H9 (cell line): ENCODE results near the gene CSNK1G1. TPM values are rescaled to one million over a fixed set of nuclear protein-coding genes. Genes with fewer than 3 reads are reported as not detected.
"Not testable (repeated sequence)": the region's sequence is repeated elsewhere in the genome, so short reads cannot be mapped to it uniquely, and the experiment has no call there.

Experiments
- DNase-seq: peaks from one replicate; pipeline ENCODE4 v3.0.0-alpha.2; 2017
- H2AFZ ChIP-seq: one replicate; pipeline ENCODE4 v1.6.1; 2013; ENCODE audit warnings: mild to moderate bottlenecking, low read length, control low read depth, moderate library complexity
- H2AK5ac ChIP-seq: 2 replicates; pipeline ENCODE4 v1.6.1; 2013; ENCODE audit warnings: low read length, control low read depth, mixed read lengths; ENCODE audit not compliant: insufficient read length
- H2BK120ac ChIP-seq: one replicate; pipeline ENCODE4 v1.6.1; 2013; ENCODE audit warnings: low read depth, mild to moderate bottlenecking, low read length, control low read depth, inconsistent platforms; ENCODE audit not compliant: poor library complexity, severe bottlenecking
- H2BK12ac ChIP-seq: 2 replicates; pipeline ENCODE4 v1.6.1; 2013; ENCODE audit warnings: low read length, control low read depth, mixed read lengths, low read depth; ENCODE audit not compliant: insufficient read length
- H2BK15ac ChIP-seq: 2 replicates; pipeline ENCODE4 v1.6.1; 2013; ENCODE audit warnings: low read depth, low read length, control low read depth
- H2BK20ac ChIP-seq: one replicate; pipeline ENCODE4 v1.6.1; 2013; ENCODE audit warnings: low read depth, mild to moderate bottlenecking, low read length, control low read depth, inconsistent platforms; ENCODE audit not compliant: poor library complexity, severe bottlenecking
- H2BK5ac ChIP-seq: 2 replicates; pipeline ENCODE4 v1.6.1; 2013; ENCODE audit warnings: low read length, control low read depth, mixed read lengths; ENCODE audit not compliant: insufficient read length
- H3K14ac ChIP-seq: 2 replicates; pipeline ENCODE4 v1.6.1; 2013; ENCODE audit warnings: low read length, control low read depth; ENCODE audit not compliant: insufficient read depth
- H3K18ac ChIP-seq: 2 replicates; pipeline ENCODE4 v1.6.1; 2013; ENCODE audit warnings: low read depth, mild to moderate bottlenecking, mixed read lengths, low read length, control low read depth; ENCODE audit not compliant: insufficient read length
- H3K23ac ChIP-seq: 2 replicates; pipeline ENCODE4 v1.6.1; 2013; ENCODE audit warnings: low read length, control low read depth, mixed read lengths, low read depth; ENCODE audit not compliant: insufficient read length
- H3K23me2 ChIP-seq: 2 replicates; pipeline ENCODE4 v1.6.1; 2013; ENCODE audit warnings: low read depth, mild to moderate bottlenecking, mixed read lengths, low read length, control low read depth; ENCODE audit not compliant: insufficient read length, poor library complexity, severe bottlenecking
- H3K27ac ChIP-seq: 2 replicates; pipeline ENCODE4 v1.5.1; 2013; ENCODE audit warnings: low read length, control low read depth, mixed read lengths, low read depth; ENCODE audit not compliant: insufficient read length
- H3K27me3 ChIP-seq: 2 replicates; pipeline ENCODE4 v1.6.1; 2013; ENCODE audit warnings: low read length, control low read depth, inconsistent platforms; ENCODE audit not compliant: insufficient read depth
- H3K4ac ChIP-seq: 2 replicates; pipeline ENCODE4 v1.6.1; 2013; ENCODE audit warnings: low read depth, mild to moderate bottlenecking, control low read depth, inconsistent platforms, low read length, moderate library complexity
- H3K4me1 ChIP-seq: 2 replicates; pipeline ENCODE4 v1.6.1; 2013; ENCODE audit warnings: low read length, control low read depth, inconsistent platforms; ENCODE audit not compliant: insufficient read depth
- H3K4me2 ChIP-seq: 2 replicates; pipeline ENCODE4 v1.6.1; 2013; ENCODE audit warnings: low read length, control low read depth, mixed read lengths; ENCODE audit not compliant: insufficient read length, insufficient read depth
- H3K56ac ChIP-seq: 2 replicates; pipeline ENCODE4 v1.6.1; 2013; ENCODE audit warnings: low read depth, mild to moderate bottlenecking, mixed read lengths, low read length, control low read depth; ENCODE audit not compliant: insufficient read length
- H3K79me1 ChIP-seq: 2 replicates; pipeline ENCODE4 v1.6.1; 2013; ENCODE audit warnings: low read depth, mild to moderate bottlenecking, moderate library complexity, low read length, control low read depth, inconsistent platforms; ENCODE audit not compliant: insufficient read depth, poor library complexity, severe bottlenecking
- H3K79me2 ChIP-seq: 2 replicates; pipeline ENCODE4 v1.6.1; 2013; ENCODE audit warnings: low read length, control low read depth, inconsistent platforms; ENCODE audit not compliant: insufficient read depth
- H3K9ac ChIP-seq: 2 replicates; pipeline ENCODE4 v1.6.1; 2013; ENCODE audit warnings: low read length, control low read depth, mixed read lengths; ENCODE audit not compliant: insufficient read length; ENCODE audit errors: extremely low read depth
- H3K9me3 ChIP-seq: one replicate; pipeline ENCODE4 v1.6.1; 2013; ENCODE audit warnings: low read depth, low read length, inconsistent platforms; ENCODE audit not compliant: control insufficient read depth
- H3T11ph ChIP-seq: one replicate; pipeline ENCODE4 v1.6.1; 2013; ENCODE audit warnings: mild to moderate bottlenecking, low read length, control low read depth, inconsistent platforms
- H4K20me1 ChIP-seq: one replicate; pipeline ENCODE4 v1.6.1; 2013; ENCODE audit not compliant: control insufficient read depth, insufficient read length, insufficient read depth
- H4K5ac ChIP-seq: 2 replicates; pipeline ENCODE4 v1.6.1; 2013; ENCODE audit warnings: low read depth, mild to moderate bottlenecking, mixed read lengths, low read length, control low read depth; ENCODE audit not compliant: insufficient read length
- H4K8ac ChIP-seq: replicated peaks from 2 replicates; pipeline ENCODE4 v1.6.1; 2013; ENCODE audit warnings: low read length, control low read depth, mixed read lengths, low read depth; ENCODE audit not compliant: insufficient read length
- H4K91ac ChIP-seq: 2 replicates; pipeline ENCODE4 v1.6.1; 2013; ENCODE audit warnings: low read depth, mild to moderate bottlenecking, moderate library complexity, mixed read lengths, low read length, control low read depth; ENCODE audit not compliant: insufficient read length
- H3K27ac Mint-ChIP-seq, 3 experiments: 2 replicates in 2 of 3; 3 replicates in 1 of 3; pipeline ENCODE4 v1.8.0; 2020 to 2021; ENCODE audit warnings: mixed read lengths in 3 of 3, mild to moderate bottlenecking in 1 of 3, moderate library complexity in 1 of 3
- H3K27me3 Mint-ChIP-seq: 2 replicates; pipeline ENCODE4 v1.8.0; 2021; ENCODE audit warnings: low read depth, mild to moderate bottlenecking, moderate library complexity, mixed read lengths
- H3K36me3 Mint-ChIP-seq, 3 experiments: 2 replicates in 2 of 3; 3 replicates in 1 of 3; pipeline ENCODE4 v1.8.0; 2020 to 2021; ENCODE audit warnings: low read depth in 3 of 3, mixed read lengths in 3 of 3; ENCODE audit not compliant: insufficient read depth in 1 of 3
- H3K4me1 Mint-ChIP-seq, 2 experiments: 2 replicates each; pipeline ENCODE4 v1.8.0; 2020; ENCODE audit warnings: mixed read lengths in 2 of 2
- H3K4me3 Mint-ChIP-seq, 2 experiments: 2 replicates in 1 of 2; 3 replicates in 1 of 2; pipeline ENCODE4 v1.8.0; 2020 to 2021; ENCODE audit warnings: mild to moderate bottlenecking in 2 of 2, mixed read lengths in 2 of 2, moderate library complexity in 1 of 2
- H3K9me3 Mint-ChIP-seq, 2 experiments: 2 replicates in 1 of 2; 3 replicates in 1 of 2; pipeline ENCODE4 v1.8.0; 2020; ENCODE audit warnings: mild to moderate bottlenecking in 2 of 2, mixed read lengths in 2 of 2, moderate library complexity in 1 of 2
- WGBS: extraction: QIAGEN DNeasy Blood & Tissue Kit; methylation state at CpG from one replicate; pipeline ENCODE4 v1.1.7; 2013; ENCODE audit warnings: missing lambda C conversion rate, low lambda C conversion rate, mixed read lengths; ENCODE audit not compliant: insufficient read length; ENCODE audit errors: extremely low coverage; 5-methylcytosine and 5-hydroxymethylcytosine counted together
- total RNA-seq: library from RNA; stranded (reverse); gene quantifications from 2 replicates; pipeline ENCODE4 v1.2.1, GENCODE V29; 2021
- TF ChIP-seq, protein P1 (sequence below): fragments of 200-600 bp; sonication (generic); conservative IDR thresholded peaks from 3 replicates; pipeline ENCODE4 v1.8.0; 2021; ENCODE audit warnings: antibody characterized with exemption, mild to moderate bottlenecking

The CSNK1G1 gene
- total RNA-seq, 1 experiment from 2014 or later, result 17.1 TPM

DNA sequence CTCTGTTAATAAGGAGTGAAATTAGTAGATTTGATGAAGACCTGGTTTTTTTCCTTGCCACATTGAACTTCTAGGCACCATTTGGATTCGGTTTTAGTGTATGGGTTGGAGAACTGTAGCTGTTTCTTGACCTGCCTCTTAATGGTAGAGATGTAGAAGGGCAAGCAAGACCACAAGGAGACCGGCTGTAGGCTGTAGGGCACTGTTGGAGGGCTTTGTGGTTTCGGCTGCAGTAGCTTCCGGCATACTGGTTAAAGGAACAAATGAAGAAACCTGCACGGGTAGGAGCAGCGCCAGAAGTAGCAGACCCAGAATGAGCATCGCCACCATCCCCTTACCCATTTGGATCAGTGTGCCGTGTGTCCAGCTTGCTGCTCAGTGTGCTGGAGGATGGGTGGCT lies 17.4 kb upstream of the CSNK1G1 start:
- no peak for DNase-seq
- no peak overlapping the region for H3K14ac ChIP-seq

DNA sequence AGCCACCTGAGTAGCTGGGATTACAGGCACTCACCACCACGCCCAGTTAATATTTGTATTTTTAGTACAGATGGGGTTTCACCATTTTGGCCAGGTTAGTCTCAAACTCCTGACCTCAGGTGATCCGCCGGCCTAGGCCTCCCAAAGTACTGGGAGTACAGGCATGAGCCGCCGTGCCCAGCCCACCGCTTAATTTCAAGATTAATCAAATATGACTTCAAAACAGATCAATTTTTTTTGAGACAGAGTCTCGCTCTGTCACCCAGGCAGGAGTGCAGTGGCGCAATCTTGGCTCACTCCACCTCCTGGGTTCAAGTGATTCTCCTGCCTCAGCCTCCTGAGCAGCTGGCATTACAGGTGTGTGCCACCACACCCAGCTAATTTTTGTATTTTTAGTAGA lies 15.4 kb upstream of the CSNK1G1 start:
- H4K20me1 ChIP-seq, H3K79me1 ChIP-seq, H3K4me1 ChIP-seq, H2BK20ac ChIP-seq, H3K4ac ChIP-seq, H2BK15ac ChIP-seq, H2BK120ac ChIP-seq, H3K23ac ChIP-seq, H4K91ac ChIP-seq, H3K27ac Mint-ChIP-seq, H3K79me2 ChIP-seq, H3K27me3 ChIP-seq, H3K18ac ChIP-seq, H3K9ac ChIP-seq, H2BK5ac ChIP-seq, H3K9me3 ChIP-seq, H3T11ph ChIP-seq, H3K4me3 Mint-ChIP-seq, H3K4me2 ChIP-seq, DNase-seq, H3K23me2 ChIP-seq, H3K27me3 Mint-ChIP-seq, H3K4me1 Mint-ChIP-seq, H2BK12ac ChIP-seq, H4K5ac ChIP-seq, H2AFZ ChIP-seq, H3K14ac ChIP-seq, H3K56ac ChIP-seq, H2AK5ac ChIP-seq, H3K9me3 Mint-ChIP-seq, H3K27ac ChIP-seq, H4K8ac ChIP-seq: not testable (repeated sequence)
- peaks cover 20 to 49% (median 43%) of the 10 kb centered on the region in 3 experiments for H3K36me3 Mint-ChIP-seq
- WGBS, result no CpG with 5 or more reads among the region's 8 CpGs

More for the DNA sequence above, 17.4 kb upstream of the CSNK1G1 start:
- Histone ChIP-seq H3K9me3 (no peaks in the 10 kb centered on the region), H2AFZ (no peak overlapping the region), H3K4ac (no peak overlapping the region), H4K5ac (no peak overlapping the region), H3K56ac (no peak overlapping the region), H3K4me1 (no peaks in the 10 kb centered on the region), H3K27me3 (no peaks in the 10 kb centered on the region), H2BK15ac (no peak overlapping the region), H3K23ac (no peak overlapping the region), H2BK120ac (no peak overlapping the region), H3K27ac (no peak overlapping the region), H2AK5ac (no peak overlapping the region), H2BK20ac (no peak overlapping the region), H3T11ph (no peak overlapping the region), H4K8ac (no peak overlapping the region), H3K9ac (no peak overlapping the region), H3K79me2 (no peaks in the 10 kb centered on the region), H4K91ac (no peak overlapping the region), H2BK12ac (no peak overlapping the region), H3K18ac (no peak overlapping the region), H3K4me2 (no peak overlapping the region), H3K23me2 (no peaks in the 10 kb centered on the region), H4K20me1 (no peaks in the 10 kb centered on the region), H3K79me1 (no peaks in the 10 kb centered on the region), H2BK5ac (no peak overlapping the region)
- Mint-ChIP-seq H3K4me3 (no peak overlapping the region), H3K27me3 (no peaks in the 10 kb centered on the region), H3K36me3 (peaks cover 23 to 52% (median 44%) of the 10 kb centered on the region in 3 experiments), H3K27ac (no peak overlapping the region), H3K9me3 (no peaks in the 10 kb centered on the region), H3K4me1 (no peaks in the 10 kb centered on the region)
- no CpG with 5 or more reads among the region's 8 CpGs for WGBS
- TF ChIP-seq, protein P1, sequence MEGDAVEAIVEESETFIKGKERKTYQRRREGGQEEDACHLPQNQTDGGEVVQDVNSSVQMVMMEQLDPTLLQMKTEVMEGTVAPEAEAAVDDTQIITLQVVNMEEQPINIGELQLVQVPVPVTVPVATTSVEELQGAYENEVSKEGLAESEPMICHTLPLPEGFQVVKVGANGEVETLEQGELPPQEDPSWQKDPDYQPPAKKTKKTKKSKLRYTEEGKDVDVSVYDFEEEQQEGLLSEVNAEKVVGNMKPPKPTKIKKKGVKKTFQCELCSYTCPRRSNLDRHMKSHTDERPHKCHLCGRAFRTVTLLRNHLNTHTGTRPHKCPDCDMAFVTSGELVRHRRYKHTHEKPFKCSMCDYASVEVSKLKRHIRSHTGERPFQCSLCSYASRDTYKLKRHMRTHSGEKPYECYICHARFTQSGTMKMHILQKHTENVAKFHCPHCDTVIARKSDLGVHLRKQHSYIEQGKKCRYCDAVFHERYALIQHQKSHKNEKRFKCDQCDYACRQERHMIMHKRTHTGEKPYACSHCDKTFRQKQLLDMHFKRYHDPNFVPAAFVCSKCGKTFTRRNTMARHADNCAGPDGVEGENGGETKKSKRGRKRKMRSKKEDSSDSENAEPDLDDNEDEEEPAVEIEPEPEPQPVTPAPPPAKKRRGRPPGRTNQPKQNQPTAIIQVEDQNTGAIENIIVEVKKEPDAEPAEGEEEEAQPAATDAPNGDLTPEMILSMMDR, result no peak
